Astrocyte (in vitro differentiated cells and primary cell): ENCODE data around the gene SOS2. TPM values are rescaled to one million over a fixed set of nuclear protein-coding genes. Genes with fewer than 3 reads are reported as not detected.

Experiments
- DNase-seq: peaks from one replicate; pipeline ENCODE4 v3.0.0-alpha.2; 2010; ENCODE audit warnings: low read depth
- FAIRE-seq: peaks from 2 replicates; lab custom pipeline; 2011; peaks lifted over from hg19 to GRCh38; lab: Jason Lieb, UNC
- H2AFZ ChIP-seq: 2 replicates; pipeline ENCODE4 v1.6.0; 2012; ENCODE audit warnings: low read depth, low read length, inconsistent platforms
- H3K27ac ChIP-seq: 2 replicates; pipeline ENCODE4 v1.5.1; 2011; ENCODE audit warnings: low read depth, low read length, inconsistent platforms
- H3K27me3 ChIP-seq: 2 replicates; pipeline ENCODE4 v1.6.0; 2011; ENCODE audit warnings: low read length, inconsistent platforms; ENCODE audit not compliant: insufficient read depth
- H3K36me3 ChIP-seq: 2 replicates; pipeline ENCODE4 v1.5.1; 2011; ENCODE audit warnings: low read length, inconsistent platforms; ENCODE audit not compliant: insufficient read depth
- H3K4me1 ChIP-seq: 2 replicates; pipeline ENCODE4 v1.5.1; 2011; ENCODE audit warnings: low read length, inconsistent platforms; ENCODE audit not compliant: insufficient read depth
- H3K4me2 ChIP-seq: 2 replicates; pipeline ENCODE4 v1.6.0; 2012; ENCODE audit warnings: low read length, inconsistent platforms
- H3K4me3 ChIP-seq: 2 replicates; pipeline ENCODE4 v1.5.1; 2011; ENCODE audit warnings: low read depth, mild to moderate bottlenecking, low read length, inconsistent platforms; ENCODE audit not compliant: insufficient read depth
- H3K79me2 ChIP-seq: 2 replicates; pipeline ENCODE4 v1.6.0; 2012; ENCODE audit warnings: mild to moderate bottlenecking, low read length, inconsistent platforms; ENCODE audit not compliant: insufficient read depth
- H3K9ac ChIP-seq: 2 replicates; pipeline ENCODE4 v1.6.0; 2012; ENCODE audit warnings: mild to moderate bottlenecking, low read length, inconsistent platforms
- H3K9me3 ChIP-seq: 2 replicates; pipeline ENCODE4 v1.5.1; 2012; ENCODE audit warnings: low read depth, mild to moderate bottlenecking, low read length, inconsistent platforms; ENCODE audit not compliant: insufficient read depth
- H4K20me1 ChIP-seq: 2 replicates; pipeline ENCODE4 v1.6.0; 2012; ENCODE audit warnings: low read length, inconsistent platforms; ENCODE audit not compliant: insufficient read depth
- H3K27ac Mint-ChIP-seq: one replicate; pipeline ENCODE4 v1.8.0; 2021; ENCODE audit warnings: mild to moderate bottlenecking, mixed read lengths; ENCODE audit not compliant: unreplicated experiment
- H3K27me3 Mint-ChIP-seq: one replicate; pipeline ENCODE4 v1.8.0; 2021; ENCODE audit warnings: low read depth, mixed read lengths; ENCODE audit not compliant: unreplicated experiment
- H3K36me3 Mint-ChIP-seq: one replicate; pipeline ENCODE4 v1.8.0; 2021; ENCODE audit warnings: low read depth, mixed read lengths; ENCODE audit not compliant: unreplicated experiment
- H3K4me1 Mint-ChIP-seq: one replicate; pipeline ENCODE4 v1.8.0; 2021; ENCODE audit warnings: low read depth, mixed read lengths; ENCODE audit not compliant: unreplicated experiment
- H3K4me3 Mint-ChIP-seq: one replicate; pipeline ENCODE4 v1.8.0; 2021; ENCODE audit warnings: mild to moderate bottlenecking, moderate library complexity, mixed read lengths; ENCODE audit not compliant: unreplicated experiment
- H3K9me3 Mint-ChIP-seq: one replicate; pipeline ENCODE4 v1.8.0; 2021; ENCODE audit warnings: mild to moderate bottlenecking, mixed read lengths; ENCODE audit not compliant: unreplicated experiment
- CTCF ChIP-seq: IDR thresholded peaks from 2 replicates; pipeline ENCODE4 v1.5.1; 2011; ENCODE audit warnings: low read depth, mild to moderate bottlenecking, inconsistent platforms, low read length, moderate library complexity; ENCODE audit not compliant: insufficient read depth
- EZH2 ChIP-seq: IDR thresholded peaks from 2 replicates; pipeline ENCODE4 v1.6.1; 2012; ENCODE audit warnings: mild to moderate bottlenecking, low read length, inconsistent platforms; ENCODE audit not compliant: insufficient read depth
- total RNA-seq: library from RNA; stranded (reverse); gene quantifications from 2 replicates; pipeline ENCODE4 v1.2.1, GENCODE V29; 2021

SOS2 gene
- total RNA-seq, 1 donor from 2014 or later, result 18.3 TPM

DNA sequence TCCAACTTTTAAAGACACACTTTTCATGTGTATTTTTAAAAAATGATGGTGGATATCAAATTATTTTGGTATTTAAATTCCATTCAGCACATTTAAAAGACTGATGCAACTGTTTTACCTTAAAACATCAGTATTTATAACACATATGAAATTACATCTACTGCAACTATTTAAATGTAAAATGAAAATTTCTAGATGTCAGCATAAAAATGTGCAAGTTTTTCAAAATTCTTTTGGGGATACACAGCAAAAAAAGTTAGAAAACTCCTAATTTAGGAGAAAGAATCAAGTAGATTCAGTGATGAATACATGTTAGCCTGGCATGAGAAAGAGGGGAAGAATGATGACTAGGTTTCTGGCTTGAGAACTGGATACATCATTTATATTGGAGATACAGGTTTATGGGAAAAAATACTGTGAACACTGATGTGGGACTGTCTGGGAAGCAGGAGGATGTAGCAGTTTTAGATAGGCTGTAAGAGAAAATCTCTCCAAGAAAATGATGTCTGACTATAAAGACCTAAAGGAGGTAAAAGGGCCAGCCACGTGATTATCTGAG, 9.2 kb downstream of the SOS2 start:
- peaks cover 11% of the 10 kb centered on the region for H3K4me1 ChIP-seq
- no peak overlapping the region for H3K4me3 ChIP-seq
- peaks cover 5% of the 10 kb centered on the region for H3K4me1 Mint-ChIP-seq
- no peak overlapping the region for H3K4me3 Mint-ChIP-seq
- H3K27ac Mint-ChIP-seq, result no peak overlapping the region
- H3K4me2 ChIP-seq, result no peak overlapping the region
- DNase-seq (peak; percentile 3), FAIRE-seq (no peak)
- H3K27me3 ChIP-seq, result no peaks in the 10 kb centered on the region
- H3K9ac ChIP-seq, result no peak overlapping the region
- no peaks in the 10 kb centered on the region for H3K27me3 Mint-ChIP-seq
- H3K36me3 Mint-ChIP-seq, result peaks cover 3% of the 10 kb centered on the region
- no peaks in the 10 kb centered on the region for H3K36me3 ChIP-seq
- no peaks in the 10 kb centered on the region for H3K9me3 Mint-ChIP-seq
- no peak overlapping the region for H3K27ac ChIP-seq
- H2AFZ ChIP-seq, result no peak overlapping the region
- no peak for TF ChIP-seq CTCF
- no peak for TF ChIP-seq EZH2
- peaks cover 93% of the 10 kb centered on the region for H3K79me2 ChIP-seq
- H4K20me1 ChIP-seq, result peaks cover 71% of the 10 kb centered on the region
- H3K9me3 ChIP-seq, result no peaks in the 10 kb centered on the region

DNA sequence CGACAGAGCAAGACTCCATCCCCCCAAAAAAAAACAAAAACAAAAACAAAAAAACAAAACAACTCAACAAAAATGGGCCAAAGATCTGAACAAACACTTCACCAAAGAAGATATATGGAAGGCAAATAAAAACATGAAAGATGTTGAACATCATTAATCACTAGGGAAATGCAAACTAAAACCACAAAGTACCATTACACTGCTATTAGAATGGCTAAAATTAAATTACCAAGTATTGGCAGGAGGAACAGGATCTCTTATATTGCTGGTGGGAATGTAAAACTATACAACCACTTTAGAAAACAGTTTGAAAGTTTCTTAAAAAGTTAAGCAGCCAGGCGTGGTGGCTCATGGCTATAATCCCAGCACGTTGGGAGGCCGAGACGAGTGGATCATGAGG, 12.9 kb downstream of the SOS2 start:
- no peak overlapping the region for H2AFZ ChIP-seq
- H3K27me3 ChIP-seq, result no peaks in the 10 kb centered on the region
- peaks cover 5% of the 10 kb centered on the region for H3K4me1 Mint-ChIP-seq
- no peaks in the 10 kb centered on the region for H3K9me3 Mint-ChIP-seq
- DNase-seq, result no peak
- no peak overlapping the region for H3K4me3 Mint-ChIP-seq
- H3K27ac Mint-ChIP-seq, result no peak overlapping the region
- no peak for TF ChIP-seq EZH2
- no peak for TF ChIP-seq CTCF
- H3K4me1 ChIP-seq, result no peaks in the 10 kb centered on the region
- no peaks in the 10 kb centered on the region for H3K27me3 Mint-ChIP-seq
- FAIRE-seq, result no peak
- no peaks in the 10 kb centered on the region for H3K9me3 ChIP-seq
- H3K36me3 Mint-ChIP-seq, result no peaks in the 10 kb centered on the region
- H3K4me3 ChIP-seq, result no peak overlapping the region
- no peak overlapping the region for H3K9ac ChIP-seq
- H3K36me3 ChIP-seq, result no peaks in the 10 kb centered on the region
- H3K4me2 ChIP-seq, result no peak overlapping the region
- H3K27ac ChIP-seq, result no peak overlapping the region
- peaks cover 58% of the 10 kb centered on the region for H4K20me1 ChIP-seq
- H3K79me2 ChIP-seq, result peaks cover 95% of the 10 kb centered on the region

DNA sequence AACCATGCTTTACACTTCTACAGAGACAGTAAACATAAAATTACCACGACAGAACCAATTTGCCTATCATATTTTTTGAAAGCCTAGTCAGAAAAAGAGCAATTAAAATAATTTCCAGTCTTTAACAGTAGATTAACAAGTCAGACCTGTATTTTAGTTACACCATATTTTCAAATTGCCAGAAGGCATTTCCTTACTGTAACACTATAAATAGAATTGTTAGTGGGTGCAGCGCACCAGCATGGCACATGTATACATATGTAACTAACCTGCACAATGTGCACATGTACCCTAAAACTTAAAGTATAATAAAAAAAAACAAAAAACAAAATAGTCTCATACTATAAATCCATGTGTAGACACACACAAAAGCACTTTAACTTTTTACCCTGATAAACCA, 16.0 kb downstream of the SOS2 start:
- no peaks in the 10 kb centered on the region for H3K9me3 Mint-ChIP-seq
- Histone ChIP-seq H3K36me3 (no peaks in the 10 kb centered on the region), H2AFZ (no peak overlapping the region), H3K9ac (no peak overlapping the region), H3K4me3 (no peak overlapping the region), H3K9me3 (no peaks in the 10 kb centered on the region), H3K4me1 (no peaks in the 10 kb centered on the region), H3K4me2 (no peak overlapping the region), H3K27ac (no peak overlapping the region), H3K79me2 (peaks cover 83% of the 10 kb centered on the region), H3K27me3 (no peaks in the 10 kb centered on the region), H4K20me1 (peaks cover 49% of the 10 kb centered on the region)
- H3K27me3 Mint-ChIP-seq, result no peaks in the 10 kb centered on the region
- no peaks in the 10 kb centered on the region for H3K36me3 Mint-ChIP-seq
- no peak for DNase-seq
- H3K27ac Mint-ChIP-seq, result no peak overlapping the region
- no peaks in the 10 kb centered on the region for H3K4me1 Mint-ChIP-seq
- FAIRE-seq, result no peak
- TF ChIP-seq EZH2, result no peak
- TF ChIP-seq CTCF, result no peak
- H3K4me3 Mint-ChIP-seq, result no peak overlapping the region
